ENCODE results near the gene MAPK4. TPM values are rescaled to one million over a fixed set of nuclear protein-coding genes. Genes with fewer than 3 reads are reported as not detected.

Gene MAPK4
- 0.16 TPM in 1 of 2 replicates, not detected in the other for total RNA-seq

GRCh38 chr18:50559752-50560680 is at the start of gene MAPK4:
Gene MAPK4, plus strand, starts transcription at chr18:50560087. Its CDS starts 103,872 bp downstream, at chr18:50663959.

Other genes with a start within 250 kb of the MAPK4 start
- 2.7 and 5.5 TPM in 2 replicates for gene SKA1, start 185.0 kb upstream of the MAPK4 start, total RNA-seq